RPMI7951 (cell line): ENCODE data around the gene TMEM185A. TPM values are rescaled to one million over a fixed set of nuclear protein-coding genes. Genes with fewer than 3 reads are reported as not detected.
"Not testable (repeated sequence)": the region's sequence is repeated elsewhere in the genome, so short reads cannot be mapped to it uniquely, and the experiment has no call there.

Experiments used
- DNase-seq: peaks from one replicate; pipeline ENCODE4 v3.0.0-alpha.2; 2012; ENCODE audit warnings: low read depth
- total RNA-seq: library from RNA; depleted of rRNA; stranded (reverse); fragments of >200 nt; shearing (Covaris generic); gene quantifications from 2 replicates; pipeline ENCODE4 v1.2.3, GENCODE V29; 2014

TMEM185A gene
- total RNA-seq, 1 experiment from 2014 or later = 12.7 TPM

GRCh38 chrX:149626829-149627228, 4.8 kb downstream of the TMEM185A start:
- not testable (repeated sequence) for DNase-seq

GRCh38 chrX:149619662-149620061, 11.9 kb downstream of the TMEM185A start:
- DNase-seq = not testable (repeated sequence)

- no peak for DNase-seq
Measured at GRCh38 chrX:149618871-149619270, 12.7 kb downstream of the TMEM185A start.

- DNase-seq = no peak
Measured at GRCh38 chrX:149611623-149612175, 19.9 kb downstream of the TMEM185A start.

GRCh38 chrX:149610511-149610910, 21.1 kb downstream of the TMEM185A start:
- no peak for DNase-seq

GRCh38 chrX:149607699-149608098, 23.9 kb downstream of the TMEM185A start:
- no peak for DNase-seq

GRCh38 chrX:149605248-149605885, 26.2 kb downstream of the TMEM185A start:
- DNase-seq = peak; percentile 15

GRCh38 chrX:149598603-149599002, 33.0 kb downstream of the TMEM185A start:
- not testable (repeated sequence) for DNase-seq

GRCh38 chrX:149595943-149596342, 35.6 kb downstream of the TMEM185A start:
- not testable (repeated sequence) for DNase-seq

- not testable (repeated sequence) for DNase-seq
Measured at GRCh38 chrX:149595214-149595613, 36.4 kb downstream of the TMEM185A start, which contains the start of gene HSFX2. Gene HSFX2, minus strand, starts transcription at chrX:149595314. Its CDS starts 614 bp downstream, at chrX:149594700.

GRCh38 chrX:149590993-149591392, 40.6 kb downstream of the TMEM185A start:
- not testable (repeated sequence) for DNase-seq

GRCh38 chrX:149587359-149587758, 44.2 kb downstream of the TMEM185A start, which contains the start of gene MAGEA9B:
Gene MAGEA9B, minus strand, starts transcription at chrX:149587459. Its CDS starts 4,280 bp downstream, at chrX:149583179.
- not testable (repeated sequence) for DNase-seq

- not testable (repeated sequence) for DNase-seq
Measured at GRCh38 chrX:149585631-149586030, 46.0 kb downstream of the TMEM185A start.

GRCh38 chrX:149573456-149573855, 58.1 kb downstream of the TMEM185A start:
- not testable (repeated sequence) for DNase-seq

GRCh38 chrX:149572743-149573142, 58.8 kb downstream of the TMEM185A start:
- peak; percentile 3 for DNase-seq

- no peak for DNase-seq
Measured at GRCh38 chrX:149571770-149572169, 59.8 kb downstream of the TMEM185A start.

- DNase-seq = peak; percentile 73
Measured at GRCh38 chrX:149570668-149571067, 60.9 kb downstream of the TMEM185A start.

GRCh38 chrX:149569770-149570169, 61.8 kb downstream of the TMEM185A start:
- no peak for DNase-seq

- no peak for DNase-seq
Measured at GRCh38 chrX:149568701-149569296, 62.8 kb downstream of the TMEM185A start.

GRCh38 chrX:149567621-149568417, 63.8 kb downstream of the TMEM185A start:
- DNase-seq = no peak

- no peak for DNase-seq
Measured at GRCh38 chrX:149563359-149563758, 68.2 kb downstream of the TMEM185A start.

GRCh38 chrX:149555251-149555650, 76.3 kb downstream of the TMEM185A start:
- DNase-seq = not testable (repeated sequence)
